ENCODE measurements around the gene PLXDC2.
"Not testable (repeated sequence)": the region's sequence is repeated elsewhere in the genome, so short reads cannot be mapped to it uniquely, and the experiment has no call there.

PLXDC2 gene

DNA sequence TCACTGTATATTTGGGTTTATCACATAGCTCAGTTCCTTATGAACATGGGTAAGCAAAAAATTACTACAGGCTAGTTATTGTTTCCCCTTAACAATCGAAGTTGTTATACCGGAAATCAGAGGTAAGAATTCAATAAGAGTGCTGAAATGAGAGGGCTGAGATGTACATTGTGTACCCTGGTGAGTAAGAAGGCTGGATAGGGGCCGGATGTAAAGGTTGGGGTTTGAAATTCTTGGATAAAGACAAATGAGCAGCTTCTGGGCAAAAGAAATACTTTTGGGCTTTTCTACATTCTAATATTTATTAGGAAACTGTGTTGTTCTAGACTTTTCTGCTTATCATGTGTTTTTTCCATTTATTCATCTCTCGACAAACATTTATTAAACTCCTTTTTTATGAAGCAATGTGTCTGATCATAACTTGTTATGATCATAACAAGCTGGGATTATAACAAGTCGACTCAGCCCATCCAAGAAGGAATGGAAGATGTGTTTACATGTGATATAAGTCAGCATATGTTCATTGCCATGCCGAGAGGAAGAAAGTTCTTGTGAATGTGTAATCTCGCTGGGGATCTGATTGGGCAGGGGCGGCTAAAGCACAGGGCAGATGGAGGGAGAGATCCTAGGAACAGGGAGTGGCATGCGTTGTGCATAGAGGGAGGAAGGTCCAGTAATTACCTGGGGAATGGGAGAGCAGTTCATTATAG lies 155.3 kb downstream of the PLXDC2 start:
- no peaks in the 10 kb centered on the region for H3K4me1 Mint-ChIP-seq
- CTCF ChIA-PET, result no interaction called here
- H3K9me3 Mint-ChIP-seq, result peaks cover 3% of the 10 kb centered on the region
- no peak overlapping the region for H3K4me3 Mint-ChIP-seq
- no peak overlapping the region for H3K27ac Mint-ChIP-seq
- H3K36me3 Mint-ChIP-seq, result no peaks in the 10 kb centered on the region
- no peak for DNase-seq
- no peaks in the 10 kb centered on the region for H3K27me3 Mint-ChIP-seq

DNA sequence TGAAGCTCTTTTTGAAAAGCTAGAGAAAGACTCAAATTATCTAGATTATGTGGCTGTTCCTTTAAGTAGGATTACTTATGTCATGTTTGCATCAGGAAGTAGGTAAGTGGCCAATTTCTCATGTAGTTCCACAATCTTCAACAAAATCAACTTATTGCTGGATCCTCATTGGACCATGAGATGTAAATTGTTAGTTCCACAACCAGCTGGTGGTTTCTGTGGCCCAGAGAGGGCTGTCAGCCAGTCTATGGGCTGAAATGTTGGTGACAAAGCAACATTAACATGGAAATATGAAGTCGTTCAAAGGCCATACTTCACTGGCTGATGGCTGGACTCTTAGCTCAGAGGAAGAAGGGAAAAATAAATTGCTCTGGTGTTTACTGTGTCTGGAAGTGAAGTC lies 157.9 kb downstream of the PLXDC2 start:
- H3K9me3 Mint-ChIP-seq, result peaks cover 5% of the 10 kb centered on the region
- CTCF ChIA-PET, result no interaction called here
- H3K4me1 Mint-ChIP-seq, result no peaks in the 10 kb centered on the region
- no peak overlapping the region for H3K27ac Mint-ChIP-seq
- no peaks in the 10 kb centered on the region for H3K36me3 Mint-ChIP-seq
- no peak overlapping the region for H3K4me3 Mint-ChIP-seq
- H3K27me3 Mint-ChIP-seq, result no peaks in the 10 kb centered on the region
- no peak for DNase-seq

DNA sequence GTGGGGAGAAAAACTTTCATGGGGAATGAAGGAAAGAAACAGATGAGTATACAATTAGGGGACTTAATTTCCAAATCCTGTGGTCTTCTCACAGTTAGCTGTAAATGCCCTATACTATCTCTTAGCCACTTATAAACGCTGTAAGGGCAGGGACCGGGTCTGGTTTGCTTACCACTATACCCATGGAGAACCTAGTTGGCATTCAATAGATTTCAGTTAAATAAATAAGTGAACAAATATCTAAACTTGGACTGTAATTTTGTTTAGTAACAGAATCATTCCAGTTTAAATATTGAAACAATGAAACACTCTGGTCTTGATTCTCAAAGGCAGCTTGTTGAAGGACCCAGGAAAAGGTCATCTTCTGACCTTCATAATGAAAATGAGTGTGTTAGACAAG lies 158.3 kb downstream of the PLXDC2 start:
- Mint-ChIP-seq H3K4me3 (no peak overlapping the region), H3K27ac (no peak overlapping the region), H3K9me3 (peaks cover 5% of the 10 kb centered on the region), H3K4me1 (no peaks in the 10 kb centered on the region), H3K27me3 (no peaks in the 10 kb centered on the region), H3K36me3 (no peaks in the 10 kb centered on the region)
- DNase-seq, result no peak
- CTCF ChIA-PET, result no interaction called here

DNA sequence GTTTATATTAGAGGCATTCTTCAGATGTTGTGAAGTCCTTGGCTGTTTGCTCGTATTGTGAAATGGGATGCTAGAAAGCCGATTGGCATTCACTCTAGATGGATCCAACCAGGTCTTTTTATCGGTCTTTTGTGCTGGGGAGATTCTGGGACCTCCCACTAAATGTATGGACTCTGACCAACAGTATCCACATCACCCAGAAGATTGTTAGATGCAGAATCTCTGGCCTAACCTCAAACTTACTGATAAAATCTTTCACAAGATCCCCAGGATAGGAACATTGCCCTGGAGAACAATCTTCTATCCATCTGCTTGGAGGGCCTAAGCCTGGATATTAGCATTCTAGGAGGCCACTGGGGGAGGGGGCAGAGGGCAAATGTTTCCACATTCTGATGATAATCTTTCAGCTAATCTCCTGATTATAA lies 160.9 kb downstream of the PLXDC2 start:
- CTCF ChIA-PET, result no interaction called here
- H3K4me1 Mint-ChIP-seq, result no peaks in the 10 kb centered on the region
- DNase-seq, result no peak
- H3K4me3 Mint-ChIP-seq, result no peak overlapping the region
- no peak overlapping the region for H3K27ac Mint-ChIP-seq
- no peaks in the 10 kb centered on the region for H3K27me3 Mint-ChIP-seq
- H3K36me3 Mint-ChIP-seq, result no peaks in the 10 kb centered on the region
- H3K9me3 Mint-ChIP-seq, result peaks cover 4% of the 10 kb centered on the region

DNA sequence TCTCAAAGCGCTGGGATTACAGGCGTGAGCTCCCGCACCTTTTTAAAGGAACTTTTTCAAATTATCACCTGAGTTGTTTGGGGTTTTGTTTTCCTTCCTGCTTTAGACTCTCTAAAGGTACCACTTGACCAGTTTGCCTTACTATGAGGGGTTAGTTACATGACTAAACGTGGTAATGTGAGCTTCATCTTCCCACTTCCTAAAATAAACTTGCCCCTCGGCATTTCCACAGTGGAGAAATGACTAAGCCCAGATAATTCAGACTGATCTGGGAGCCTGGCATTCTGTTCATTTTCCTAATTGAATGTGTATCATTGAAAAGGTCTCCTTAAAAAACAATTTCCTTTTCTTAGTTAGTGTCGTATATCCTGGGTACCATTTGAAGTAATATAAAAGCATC lies 163.4 kb downstream of the PLXDC2 start:
- CTCF ChIA-PET, result no interaction called here
- no peak for DNase-seq

DNA sequence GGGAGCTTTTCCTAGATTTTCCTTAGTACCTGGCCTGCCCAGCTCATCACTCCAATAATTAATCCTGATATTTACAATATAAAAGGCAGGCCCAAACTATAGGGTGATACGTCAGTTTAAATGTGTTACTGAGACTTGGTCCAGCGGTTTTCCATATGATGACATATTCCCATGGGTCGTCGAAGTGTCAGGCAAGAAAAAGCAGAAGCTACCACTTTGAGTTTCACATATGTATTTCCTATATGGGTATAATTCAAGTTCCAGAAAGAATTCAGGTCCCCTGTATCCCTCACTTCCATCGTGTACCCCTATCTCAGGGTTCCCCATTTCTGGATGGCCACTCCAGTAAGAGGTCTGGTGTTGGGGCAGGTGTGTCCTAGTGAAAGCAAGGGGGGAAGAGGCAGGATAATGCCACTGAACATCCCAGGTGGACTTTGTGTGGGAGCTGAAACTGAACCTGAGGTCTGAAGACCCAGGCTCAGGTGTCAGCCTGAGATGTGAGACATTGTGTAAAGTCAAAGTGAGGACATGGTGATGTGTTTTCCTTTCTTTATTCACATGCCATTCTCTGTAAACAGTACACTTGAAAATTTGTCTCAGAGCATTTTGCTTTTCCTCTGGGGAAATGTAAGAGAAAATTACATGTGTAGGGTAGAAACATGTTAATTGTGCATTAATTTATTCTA lies 167.8 kb downstream of the PLXDC2 start:
- Mint-ChIP-seq H3K4me1 (no peaks in the 10 kb centered on the region), H3K36me3 (no peaks in the 10 kb centered on the region), H3K9me3 (no peaks in the 10 kb centered on the region), H3K4me3 (no peak overlapping the region), H3K27me3 (no peaks in the 10 kb centered on the region), H3K27ac (no peak overlapping the region)
- DNase-seq, result no peak
- CTCF ChIA-PET, result no interaction called here

More for the DNA sequence above, 163.4 kb downstream of the PLXDC2 start:
- no peaks in the 10 kb centered on the region for H3K36me3 Mint-ChIP-seq
- no peaks in the 10 kb centered on the region for H3K27me3 Mint-ChIP-seq
- peaks cover 4% of the 10 kb centered on the region for H3K9me3 Mint-ChIP-seq
- H3K4me1 Mint-ChIP-seq, result no peaks in the 10 kb centered on the region
- H3K4me3 Mint-ChIP-seq, result no peak overlapping the region
- H3K27ac Mint-ChIP-seq, result no peak overlapping the region

DNA sequence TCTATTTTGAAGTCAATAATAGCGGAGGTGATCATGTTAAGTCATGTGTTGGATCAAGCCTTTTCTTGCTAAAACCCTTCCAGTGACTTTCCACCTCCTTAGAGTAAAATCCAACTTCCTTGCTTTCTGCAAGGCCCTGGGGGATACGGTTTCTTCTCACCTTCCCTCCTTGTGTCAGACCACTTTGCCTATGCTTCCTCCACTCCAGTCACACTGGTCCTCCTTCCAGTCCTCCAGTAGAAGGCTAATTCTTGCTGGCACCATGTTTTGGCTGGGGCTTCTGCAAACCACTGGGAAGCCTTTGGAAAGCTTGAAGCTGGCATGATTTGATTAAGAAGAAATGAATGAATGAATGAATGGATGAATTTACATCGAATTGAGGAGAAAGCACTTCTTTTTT lies 169.5 kb downstream of the PLXDC2 start:
- H3K36me3 Mint-ChIP-seq, result no peaks in the 10 kb centered on the region
- H3K27ac Mint-ChIP-seq, result no peak overlapping the region
- no peak overlapping the region for H3K4me3 Mint-ChIP-seq
- no peaks in the 10 kb centered on the region for H3K4me1 Mint-ChIP-seq
- no peak for DNase-seq
- CTCF ChIA-PET, result no interaction called here
- no peaks in the 10 kb centered on the region for H3K27me3 Mint-ChIP-seq
- no peaks in the 10 kb centered on the region for H3K9me3 Mint-ChIP-seq

DNA sequence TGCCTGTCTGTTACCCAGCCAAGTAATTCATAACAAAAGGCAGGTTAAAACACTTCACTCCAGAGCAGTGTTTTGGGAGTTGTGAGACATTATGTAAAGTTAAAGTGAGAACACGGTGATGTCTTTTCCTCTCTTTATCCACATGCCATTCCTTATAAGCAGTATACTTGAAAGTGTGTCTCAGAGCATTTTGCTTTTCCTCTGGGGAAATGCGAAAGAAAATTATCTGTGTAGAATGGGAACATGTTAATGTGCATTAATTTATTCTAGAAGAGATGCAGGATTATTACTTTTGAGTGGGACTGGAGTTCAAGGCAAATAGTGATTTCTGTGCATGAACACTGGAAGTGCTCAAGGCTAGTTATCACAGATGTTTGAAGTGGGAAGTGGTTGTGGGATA lies 170.4 kb downstream of the PLXDC2 start:
- CTCF ChIA-PET, result no interaction called here
- H3K36me3 Mint-ChIP-seq, result no peaks in the 10 kb centered on the region
- H3K4me3 Mint-ChIP-seq, result no peak overlapping the region
- H3K4me1 Mint-ChIP-seq, result no peaks in the 10 kb centered on the region
- no peak for DNase-seq
- H3K9me3 Mint-ChIP-seq, result no peaks in the 10 kb centered on the region
- no peak overlapping the region for H3K27ac Mint-ChIP-seq
- no peaks in the 10 kb centered on the region for H3K27me3 Mint-ChIP-seq

DNA sequence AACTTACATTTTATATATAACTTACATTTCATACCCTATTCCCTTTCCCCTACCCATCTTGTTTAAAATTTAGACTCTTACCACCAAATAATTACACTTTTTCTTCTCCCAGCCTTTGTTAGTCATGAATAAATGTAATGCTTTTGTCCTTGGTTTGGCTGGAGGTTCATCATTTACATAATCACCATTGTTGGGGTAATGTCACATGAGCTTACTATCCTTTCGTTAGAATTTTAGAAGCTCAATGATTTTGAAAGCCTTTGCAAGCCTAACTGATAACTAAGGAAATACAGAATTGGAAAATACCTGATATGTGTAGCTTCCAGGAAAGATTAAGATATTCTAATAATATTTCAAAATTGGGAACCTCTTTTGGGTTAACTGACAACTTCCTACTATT lies 171.7 kb downstream of the PLXDC2 start:
- no peak overlapping the region for H3K27ac Mint-ChIP-seq
- H3K9me3 Mint-ChIP-seq, result no peaks in the 10 kb centered on the region
- no peak overlapping the region for H3K4me3 Mint-ChIP-seq
- CTCF ChIA-PET, result no interaction called here
- H3K36me3 Mint-ChIP-seq, result no peaks in the 10 kb centered on the region
- no peaks in the 10 kb centered on the region for H3K27me3 Mint-ChIP-seq
- H3K4me1 Mint-ChIP-seq, result no peaks in the 10 kb centered on the region
- no peak for DNase-seq

DNA sequence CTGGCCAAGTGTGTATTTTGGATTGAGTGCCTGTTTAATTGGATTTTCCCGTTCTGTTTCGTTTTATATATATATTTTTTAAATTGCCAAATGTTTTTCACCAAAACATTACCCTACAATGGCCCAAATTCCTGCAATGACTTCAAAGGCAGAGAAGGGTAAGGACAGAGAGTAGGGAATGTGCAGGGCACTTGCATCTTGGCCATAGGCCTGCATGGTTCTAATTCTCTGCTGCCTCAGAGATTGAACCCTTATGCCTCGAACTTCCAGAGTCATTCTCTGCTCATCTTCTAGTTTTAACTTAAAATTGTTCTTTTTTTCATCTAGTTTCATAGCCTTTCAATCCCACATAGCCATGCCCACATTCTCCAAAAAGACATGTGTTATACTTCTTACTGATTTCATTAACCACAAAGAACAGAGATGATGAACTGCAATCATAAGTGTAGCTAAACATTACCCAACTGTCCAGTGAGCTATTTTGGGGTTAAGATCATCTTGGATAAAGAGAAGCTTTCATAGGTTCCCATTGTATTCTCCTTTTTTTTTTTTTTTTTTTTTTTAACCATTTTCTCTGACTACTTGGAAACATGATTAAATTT lies 177.6 kb downstream of the PLXDC2 start:
- no peaks in the 10 kb centered on the region for H3K36me3 Mint-ChIP-seq
- peaks cover 5% of the 10 kb centered on the region for H3K9me3 Mint-ChIP-seq

DNA sequence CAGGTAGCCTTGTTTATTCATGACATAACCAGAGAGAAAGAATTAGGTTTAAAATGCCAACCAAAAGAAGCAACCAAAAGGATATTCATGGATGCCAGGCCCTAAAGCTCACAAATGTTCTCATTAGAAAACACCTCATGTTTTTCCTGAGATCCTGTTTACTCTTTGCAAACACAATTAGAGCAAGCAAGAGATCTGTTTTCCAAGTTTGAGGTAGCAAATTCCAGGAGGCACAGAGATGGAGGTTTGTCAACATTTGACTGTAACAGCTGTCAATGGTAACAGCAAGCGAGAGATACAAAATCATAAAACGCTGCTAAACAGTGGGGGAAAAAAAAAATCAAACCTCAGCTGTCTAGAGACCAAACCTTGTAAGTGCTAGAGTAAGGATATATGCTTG lies 182.2 kb downstream of the PLXDC2 start:
- Mint-ChIP-seq H3K4me1 (no peaks in the 10 kb centered on the region), H3K9me3 (peaks cover 5% of the 10 kb centered on the region), H3K36me3 (no peaks in the 10 kb centered on the region), H3K4me3 (no peak overlapping the region), H3K27me3 (no peaks in the 10 kb centered on the region), H3K27ac (no peak overlapping the region)
- CTCF ChIA-PET, result no interaction called here
- no peak for DNase-seq

More for the DNA sequence above, 177.6 kb downstream of the PLXDC2 start:
- H3K4me1 Mint-ChIP-seq, result no peaks in the 10 kb centered on the region
- CTCF ChIA-PET, result no interaction called here
- H3K27ac Mint-ChIP-seq, result no peak overlapping the region
- DNase-seq, result no peak
- no peaks in the 10 kb centered on the region for H3K27me3 Mint-ChIP-seq
- H3K4me3 Mint-ChIP-seq, result no peak overlapping the region

DNA sequence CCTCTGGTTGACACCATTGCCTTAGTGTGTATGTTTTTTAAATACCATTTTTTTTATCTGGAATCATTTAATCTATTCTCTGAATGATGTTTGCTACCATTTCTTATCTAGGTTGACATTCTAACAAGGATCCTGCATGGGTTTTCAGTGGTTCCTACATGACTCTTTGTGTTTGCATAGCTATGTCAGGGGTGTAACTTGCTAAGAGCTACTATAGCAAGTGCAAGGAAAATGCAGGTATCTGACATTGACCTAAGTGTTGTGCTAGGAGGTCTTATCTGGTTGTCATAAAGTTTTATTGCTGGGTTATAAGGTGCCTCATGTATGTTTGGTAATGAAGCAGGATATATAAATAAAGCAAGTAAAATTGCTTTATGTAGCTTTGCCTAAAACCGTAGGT lies 183.2 kb downstream of the PLXDC2 start:
- Mint-ChIP-seq H3K36me3 (no peaks in the 10 kb centered on the region), H3K27me3 (no peaks in the 10 kb centered on the region), H3K9me3 (peaks cover 5% of the 10 kb centered on the region), H3K4me3 (no peak overlapping the region), H3K4me1 (no peaks in the 10 kb centered on the region), H3K27ac (no peak overlapping the region)
- DNase-seq, result no peak
- CTCF ChIA-PET, result no interaction called here

DNA sequence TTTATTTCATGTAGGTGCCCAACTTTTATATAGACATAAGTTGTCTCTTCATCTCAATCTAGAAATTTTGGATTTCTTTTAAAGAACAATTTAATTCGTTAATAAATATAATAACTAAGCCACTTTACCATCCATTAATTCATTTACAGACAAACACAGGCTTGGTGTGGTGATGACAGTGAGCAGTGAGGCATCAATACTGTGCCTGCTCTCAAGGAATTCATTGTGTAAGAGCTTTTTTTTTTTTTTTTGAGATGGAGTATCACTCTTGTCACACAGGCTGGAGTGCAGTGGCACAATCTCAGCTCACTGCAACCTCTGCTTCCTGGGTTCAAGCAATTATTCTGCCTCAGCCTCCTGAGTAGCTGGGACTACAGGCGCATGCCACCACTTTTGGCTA lies 185.8 kb downstream of the PLXDC2 start:
- H3K9me3 Mint-ChIP-seq, H3K27me3 Mint-ChIP-seq, H3K27ac Mint-ChIP-seq, H3K4me3 Mint-ChIP-seq, H3K4me1 Mint-ChIP-seq, DNase-seq, H3K36me3 Mint-ChIP-seq, CTCF ChIA-PET: not testable (repeated sequence)

DNA sequence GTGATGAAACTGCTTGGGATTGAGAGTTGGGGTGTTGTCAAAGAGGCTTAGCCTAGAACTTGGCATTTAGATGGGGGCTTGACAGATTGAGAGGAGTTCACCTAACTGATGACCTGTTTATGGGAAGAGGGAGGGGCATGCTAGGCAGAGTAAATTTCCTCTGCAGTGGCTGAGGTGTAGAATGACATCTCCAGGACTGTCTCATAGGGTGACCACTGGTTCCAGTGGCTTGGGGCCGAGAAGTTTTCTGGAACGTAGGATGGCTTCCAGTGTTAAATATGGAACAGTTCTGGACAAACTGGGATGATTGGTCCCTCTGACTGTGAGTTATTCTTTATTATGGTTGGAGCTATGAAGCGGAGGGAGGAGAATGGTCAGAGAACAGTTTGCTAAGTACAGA lies 186.4 kb downstream of the PLXDC2 start:
- DNase-seq, result no peak
- Mint-ChIP-seq H3K4me1 (no peaks in the 10 kb centered on the region), H3K9me3 (no peaks in the 10 kb centered on the region), H3K36me3 (no peaks in the 10 kb centered on the region), H3K27me3 (no peaks in the 10 kb centered on the region), H3K4me3 (no peak overlapping the region), H3K27ac (no peak overlapping the region)
- CTCF ChIA-PET, result no interaction called here

DNA sequence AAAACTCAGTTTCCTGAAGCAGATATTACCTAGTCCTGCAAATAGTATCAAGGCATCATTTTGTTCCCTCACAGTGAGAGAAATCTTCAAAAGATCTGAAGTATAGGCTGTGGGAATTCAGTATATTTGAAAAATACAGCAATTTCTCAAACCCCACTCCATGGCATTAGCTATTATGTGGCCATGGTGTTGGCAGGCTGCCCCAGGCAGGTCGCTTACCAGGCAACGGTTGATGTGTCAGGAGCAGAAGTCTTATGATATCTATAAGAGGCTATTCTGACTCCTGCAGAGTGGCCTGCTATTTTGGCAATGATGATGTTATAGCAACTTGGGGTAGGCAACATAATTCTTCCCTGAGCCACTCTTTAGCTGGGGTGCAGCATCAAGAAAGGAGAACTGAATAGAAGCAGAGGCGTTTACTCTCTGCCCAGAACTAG lies 187.9 kb downstream of the PLXDC2 start:
- H3K36me3 Mint-ChIP-seq, result no peaks in the 10 kb centered on the region
- no peaks in the 10 kb centered on the region for H3K27me3 Mint-ChIP-seq
- no peaks in the 10 kb centered on the region for H3K4me1 Mint-ChIP-seq
- no peak for DNase-seq
- CTCF ChIA-PET, result interaction anchor here (0.8 kb wide), 1 partner anchor 15 kb away, joined by 3 read pairs; no protein-coding TSS in a partner anchor
- no peak overlapping the region for H3K27ac Mint-ChIP-seq
- no peak overlapping the region for H3K4me3 Mint-ChIP-seq
- no peaks in the 10 kb centered on the region for H3K9me3 Mint-ChIP-seq

All from activated naive CD4-positive, alpha-beta T cell treated with anti-CD3 and anti-CD28 coated beads, Interleukin-2, amount 10 ng/mL, durations not matched to agents 7 days and 5 days (primary cell).